Measurements from ENCODE around the gene CSTPP1.

The CSTPP1 gene

GRCh38 chr11:46948378-46949131, 12.0 kb downstream of the CSTPP1 start:
- H3K18ac ChIP-seq (ENCODE audit: low read length) = no peak overlapping the region
- peaks cover 1% of the 10 kb centered on the region for H3K79me1 ChIP-seq (ENCODE audit: low read length)
- WGBS (ENCODE audit: extremely low coverage, insufficient coverage, insufficient read length) = no CpG with 5 or more reads among the region's 4 CpGs
- H3K4me1 ChIP-seq (ENCODE audit: control insufficient read depth in 1 of 2, insufficient read depth in 2 of 2, low read length in 2 of 2) = peaks cover 0 to 4% of the 10 kb centered on the region in 2 experiments
- H2AFZ ChIP-seq (ENCODE audit: insufficient read depth, low read length, poor library complexity) = no peak overlapping the region
- no peak overlapping the region for H4K8ac ChIP-seq (ENCODE audit: low read depth, low read length)
- H3K4me2 ChIP-seq (ENCODE audit: low read length) = no peak overlapping the region
- H3K23ac ChIP-seq (ENCODE audit: low read length) = no peak overlapping the region
- H3K27ac ChIP-seq (ENCODE audit: low read depth, low read length) = no peak overlapping the region
- H2BK120ac ChIP-seq (ENCODE audit: insufficient read depth, low read length, poor library complexity) = no peak overlapping the region
- no peak for DNase-seq
- H2BK12ac ChIP-seq (ENCODE audit: low read length) = no peak overlapping the region
- H3K9me3 ChIP-seq (ENCODE audit: insufficient read depth, low read depth, low read length) = no peaks in the 10 kb centered on the region
- no peaks in the 10 kb centered on the region for H3K27me3 ChIP-seq (ENCODE audit: insufficient read depth, low read length)
- H4K12ac ChIP-seq (ENCODE audit: low read depth, low read length) = no peak overlapping the region
- no peak overlapping the region for H2AK5ac ChIP-seq (ENCODE audit: low read length)
- no peak overlapping the region for H3K14ac ChIP-seq (ENCODE audit: low read length)
- no peak overlapping the region for H3K4me3 ChIP-seq (ENCODE audit: low read depth, low read length)
- no peak overlapping the region for H4K91ac ChIP-seq (ENCODE audit: low read depth, low read length)
- no peaks in the 10 kb centered on the region for H3K79me2 ChIP-seq (ENCODE audit: control insufficient read depth, insufficient read depth, low read length, poor library complexity)
- H3K4ac ChIP-seq (ENCODE audit: low read depth, low read length) = no peak overlapping the region
- H3K36me3 ChIP-seq (ENCODE audit: control insufficient read depth in 1 of 2, insufficient read depth in 2 of 2, low read length in 2 of 2) = peaks cover 0 to 2% of the 10 kb centered on the region in 2 experiments
- H3K9ac ChIP-seq (ENCODE audit: low read length) = no peak overlapping the region
- H2BK5ac ChIP-seq (ENCODE audit: low read depth, low read length, poor library complexity) = no peak overlapping the region

GRCh38 chr11:46949297-46949696, 12.7 kb downstream of the CSTPP1 start:
- no peak overlapping the region for H3K4ac ChIP-seq (ENCODE audit: low read depth, low read length)
- H3K9ac ChIP-seq (ENCODE audit: low read length) = no peak overlapping the region
- H4K12ac ChIP-seq (ENCODE audit: low read depth, low read length) = no peak overlapping the region
- no peak for DNase-seq
- no peak overlapping the region for H2BK5ac ChIP-seq (ENCODE audit: low read depth, low read length, poor library complexity)
- H3K9me3 ChIP-seq (ENCODE audit: insufficient read depth, low read depth, low read length) = no peaks in the 10 kb centered on the region
- no peaks in the 10 kb centered on the region for H3K27me3 ChIP-seq (ENCODE audit: insufficient read depth, low read length)
- no CpG with 5 or more reads among the region's 1 CpG for WGBS (ENCODE audit: extremely low coverage, insufficient coverage, insufficient read length)
- no peak overlapping the region for H2BK12ac ChIP-seq (ENCODE audit: low read length)
- no peak overlapping the region for H4K8ac ChIP-seq (ENCODE audit: low read depth, low read length)
- H3K4me3 ChIP-seq (ENCODE audit: low read depth, low read length) = no peak overlapping the region
- no peak overlapping the region for H3K18ac ChIP-seq (ENCODE audit: low read length)
- no peak overlapping the region for H3K27ac ChIP-seq (ENCODE audit: low read depth, low read length)
- no peaks in the 10 kb centered on the region for H3K79me2 ChIP-seq (ENCODE audit: control insufficient read depth, insufficient read depth, low read length, poor library complexity)
- no peak overlapping the region for H4K91ac ChIP-seq (ENCODE audit: low read depth, low read length)
- no peak overlapping the region for H2AFZ ChIP-seq (ENCODE audit: insufficient read depth, low read length, poor library complexity)
- H3K36me3 ChIP-seq (ENCODE audit: control insufficient read depth in 1 of 2, insufficient read depth in 2 of 2, low read length in 2 of 2) = peaks cover 0 to 1% of the 10 kb centered on the region in 2 experiments
- H3K4me1 ChIP-seq (ENCODE audit: control insufficient read depth in 1 of 2, insufficient read depth in 2 of 2, low read length in 2 of 2) = peaks cover 0 to 4% of the 10 kb centered on the region in 2 experiments
- no peak overlapping the region for H2BK120ac ChIP-seq (ENCODE audit: insufficient read depth, low read length, poor library complexity)
- no peak overlapping the region for H3K23ac ChIP-seq (ENCODE audit: low read length)
- H3K4me2 ChIP-seq (ENCODE audit: low read length) = no peak overlapping the region
- H3K79me1 ChIP-seq (ENCODE audit: low read length) = peaks cover 1% of the 10 kb centered on the region
- H3K14ac ChIP-seq (ENCODE audit: low read length) = no peak overlapping the region
- H2AK5ac ChIP-seq (ENCODE audit: low read length) = no peak overlapping the region

DNA sequence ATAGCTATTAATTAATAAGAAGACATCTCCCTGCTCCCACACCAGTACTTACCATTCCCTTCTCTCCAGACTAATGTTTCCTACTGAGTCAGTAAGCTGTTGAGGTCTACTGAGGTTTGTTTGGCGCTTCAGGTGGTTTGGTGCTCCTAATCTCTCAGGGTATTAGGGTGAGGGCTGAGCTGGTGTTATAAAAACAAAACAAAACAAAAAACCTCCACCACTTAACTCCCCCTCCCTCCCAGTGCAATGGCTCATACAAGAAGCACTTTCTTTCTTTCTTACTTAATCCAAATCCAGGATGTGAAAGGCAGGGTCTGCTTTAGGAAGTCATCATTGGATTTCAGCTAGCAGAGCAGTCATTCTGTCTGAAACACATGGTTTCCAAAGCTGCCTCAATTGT, 15.3 kb downstream of the CSTPP1 start:
- Histone ChIP-seq H3K79me2 (ENCODE audit: control insufficient read depth, insufficient read depth, low read length, poor library complexity) (no peaks in the 10 kb centered on the region), H3K4ac (ENCODE audit: low read depth, low read length) (no peak overlapping the region), H2AFZ (ENCODE audit: insufficient read depth, low read length, poor library complexity) (no peak overlapping the region), H2AK5ac (ENCODE audit: low read length) (no peak overlapping the region), H3K23ac (ENCODE audit: low read length) (no peak overlapping the region), H3K9me3 (ENCODE audit: insufficient read depth, low read depth, low read length) (no peaks in the 10 kb centered on the region), H3K4me1 (ENCODE audit: control insufficient read depth in 1 of 2, insufficient read depth in 2 of 2, low read length in 2 of 2) (peaks cover 0 to 4% of the 10 kb centered on the region in 2 experiments), H3K14ac (ENCODE audit: low read length) (no peak overlapping the region), H3K4me3 (ENCODE audit: low read depth, low read length) (no peak overlapping the region), H4K8ac (ENCODE audit: low read depth, low read length) (no peak overlapping the region), H3K18ac (ENCODE audit: low read length) (no peak overlapping the region), H3K27me3 (ENCODE audit: insufficient read depth, low read length) (no peaks in the 10 kb centered on the region), H4K91ac (ENCODE audit: low read depth, low read length) (no peak overlapping the region), H3K79me1 (ENCODE audit: low read length) (peaks cover 1% of the 10 kb centered on the region), H3K9ac (ENCODE audit: low read length) (no peak overlapping the region), H4K12ac (ENCODE audit: low read depth, low read length) (no peak overlapping the region), H2BK12ac (ENCODE audit: low read length) (no peak overlapping the region), H3K4me2 (ENCODE audit: low read length) (no peak overlapping the region), H3K36me3 (ENCODE audit: control insufficient read depth in 1 of 2, insufficient read depth in 2 of 2, low read length in 2 of 2) (peaks cover 0 to 2% of the 10 kb centered on the region in 2 experiments), H2BK120ac (ENCODE audit: insufficient read depth, low read length, poor library complexity) (no peak overlapping the region), H3K27ac (ENCODE audit: low read depth, low read length) (no peak overlapping the region), H2BK5ac (ENCODE audit: low read depth, low read length, poor library complexity) (no peak overlapping the region)
- WGBS (ENCODE audit: extremely low coverage, insufficient coverage, insufficient read length) = no CpG with 5 or more reads among the region's 1 CpG
- DNase-seq = no peak

DNA sequence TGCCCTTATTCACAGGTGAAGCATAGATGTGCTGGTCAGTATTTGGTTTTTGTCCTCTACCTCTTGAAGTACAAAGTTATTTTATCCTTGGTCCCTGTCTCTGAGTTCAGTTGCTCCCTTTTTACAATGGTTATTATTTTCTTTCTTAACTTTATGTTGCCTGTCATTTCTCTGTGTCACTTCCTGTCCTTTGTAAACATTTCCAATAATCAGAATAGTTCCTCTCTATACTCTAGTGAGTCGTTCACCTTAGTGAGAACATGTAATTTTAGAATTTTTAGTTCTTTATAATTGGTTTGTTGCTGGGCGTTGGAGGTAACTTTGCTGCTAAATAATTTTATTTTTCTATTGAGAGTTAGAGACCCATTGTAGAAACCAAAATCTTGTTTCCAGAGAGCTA, 16.0 kb downstream of the CSTPP1 start:
- Histone ChIP-seq H3K27me3 (ENCODE audit: insufficient read depth, low read length) (no peaks in the 10 kb centered on the region), H2BK5ac (ENCODE audit: low read depth, low read length, poor library complexity) (no peak overlapping the region), H3K9ac (ENCODE audit: low read length) (no peak overlapping the region), H2BK12ac (ENCODE audit: low read length) (no peak overlapping the region), H4K12ac (ENCODE audit: low read depth, low read length) (no peak overlapping the region), H3K23ac (ENCODE audit: low read length) (no peak overlapping the region), H3K4me1 (ENCODE audit: control insufficient read depth in 1 of 2, insufficient read depth in 2 of 2, low read length in 2 of 2) (peaks cover 0 to 4% of the 10 kb centered on the region in 2 experiments), H3K36me3 (ENCODE audit: control insufficient read depth in 1 of 2, insufficient read depth in 2 of 2, low read length in 2 of 2) (peaks cover 0 to 2% of the 10 kb centered on the region in 2 experiments), H3K4ac (ENCODE audit: low read depth, low read length) (no peak overlapping the region), H3K79me2 (ENCODE audit: control insufficient read depth, insufficient read depth, low read length, poor library complexity) (no peaks in the 10 kb centered on the region), H3K27ac (ENCODE audit: low read depth, low read length) (no peak overlapping the region), H2BK120ac (ENCODE audit: insufficient read depth, low read length, poor library complexity) (no peak overlapping the region), H3K79me1 (ENCODE audit: low read length) (peaks cover 1% of the 10 kb centered on the region), H3K14ac (ENCODE audit: low read length) (no peak overlapping the region), H4K8ac (ENCODE audit: low read depth, low read length) (no peak overlapping the region), H3K18ac (ENCODE audit: low read length) (no peak overlapping the region), H3K9me3 (ENCODE audit: insufficient read depth, low read depth, low read length) (no peaks in the 10 kb centered on the region), H3K4me2 (ENCODE audit: low read length) (no peak overlapping the region), H2AK5ac (ENCODE audit: low read length) (no peak overlapping the region), H2AFZ (ENCODE audit: insufficient read depth, low read length, poor library complexity) (no peak overlapping the region), H3K4me3 (ENCODE audit: low read depth, low read length) (no peak overlapping the region), H4K91ac (ENCODE audit: low read depth, low read length) (no peak overlapping the region)
- no peak for DNase-seq
- no CpG with 5 or more reads among the region's 2 CpGs for WGBS (ENCODE audit: extremely low coverage, insufficient coverage, insufficient read length)
